Retinal pigment epithelial cell (primary cell): ENCODE data around the gene ANKRD39.
"Not testable (repeated sequence)": the region's sequence is repeated elsewhere in the genome, so short reads cannot be mapped to it uniquely, and the experiment has no call there.

Source experiments
- DNase-seq: peaks from one replicate; pipeline ENCODE4 v3.0.0-alpha.2; 2010; ENCODE audit warnings: low read depth
- H3K4me3 ChIP-seq: 2 replicates; pipeline ENCODE4 v1.5.1; 2011; ENCODE audit warnings: mild to moderate bottlenecking, low read length, control low read depth, moderate library complexity
- CTCF ChIP-seq: conservative IDR thresholded peaks from 2 replicates; pipeline ENCODE4 v1.5.1; 2011; ENCODE audit warnings: low read depth, low read length, control low read depth, inconsistent platforms

The ANKRD39 gene

GRCh38 chr2:96809216-96809882 lies 48.5 kb downstream of the ANKRD39 start:
- no peak for TF ChIP-seq CTCF

GRCh38 chr2:96808176-96808837 lies 49.5 kb downstream of the ANKRD39 start:
- TF ChIP-seq CTCF, result no peak
- no peak for DNase-seq
- H3K4me3 ChIP-seq, result no peak overlapping the region

More at GRCh38 chr2:96809216-96809882, 48.5 kb downstream of the ANKRD39 start:
- DNase-seq, result no peak
- H3K4me3 ChIP-seq, result no peak overlapping the region

GRCh38 chr2:96807127-96807471 lies 50.7 kb downstream of the ANKRD39 start:
- DNase-seq, result no peak
- no peak for TF ChIP-seq CTCF
- no peak overlapping the region for H3K4me3 ChIP-seq

GRCh38 chr2:96806468-96807126 lies 51.2 kb downstream of the ANKRD39 start:
- DNase-seq, result no peak
- H3K4me3 ChIP-seq, result no peak overlapping the region
- no peak for TF ChIP-seq CTCF

GRCh38 chr2:96805946-96806345 lies 51.9 kb downstream of the ANKRD39 start:
- H3K4me3 ChIP-seq, DNase-seq: not testable (repeated sequence)

- H3K4me3 ChIP-seq, result no peak overlapping the region
- no peak for DNase-seq
- no peak for TF ChIP-seq CTCF
These were observed 52.8 kb downstream of the ANKRD39 start for GRCh38 chr2:96804986-96805385.

GRCh38 chr2:96802721-96803120 lies 55.1 kb downstream of the ANKRD39 start:
- no peak overlapping the region for H3K4me3 ChIP-seq
- no peak for TF ChIP-seq CTCF
- no peak for DNase-seq
